GM21529 (cell line): ENCODE measurements around the gene CLDN9.

Experiments
- ATAC-seq: cut with Tn5 transposase; IDR thresholded peaks from one replicate; pipeline ENCODE4 v1.9.1; 2021; ENCODE audit not compliant: unreplicated experiment

The CLDN9 gene

DNA sequence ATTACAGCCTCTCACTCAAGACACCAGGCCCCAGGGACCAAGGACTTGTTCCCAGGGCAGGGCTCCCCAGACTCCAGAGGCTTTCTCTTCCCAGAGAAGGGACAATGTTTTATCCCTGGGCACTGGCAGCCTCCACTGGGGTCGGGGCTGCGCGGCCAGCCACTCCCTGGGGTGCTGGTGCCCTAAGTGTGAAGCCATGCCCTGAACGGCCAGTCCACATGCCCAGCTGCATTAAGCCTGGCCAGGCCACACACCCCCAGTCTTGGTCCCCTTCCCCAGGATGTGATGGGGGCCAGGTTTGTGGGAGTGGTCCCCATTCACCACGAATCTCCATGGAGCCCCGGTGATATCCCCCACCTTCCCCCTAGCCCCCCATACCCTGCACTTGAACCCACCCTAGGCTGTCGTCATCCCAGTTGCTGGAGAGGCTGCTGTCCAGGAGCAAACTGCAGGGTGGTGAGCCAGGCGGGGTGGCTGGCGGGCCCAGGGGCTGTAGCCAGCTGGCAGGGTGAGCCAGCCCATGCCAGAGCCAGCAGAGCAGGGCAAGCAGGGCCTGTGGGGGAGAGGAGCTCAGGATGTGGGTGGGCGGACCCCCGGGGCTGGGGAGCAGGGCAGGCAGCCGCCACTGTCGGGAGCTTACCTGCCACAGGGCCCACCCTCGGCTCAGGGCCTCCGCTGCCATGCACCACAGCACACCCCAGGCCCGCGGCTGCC lies 39.0 kb upstream of the CLDN9 start:
- no peak for ATAC-seq

DNA sequence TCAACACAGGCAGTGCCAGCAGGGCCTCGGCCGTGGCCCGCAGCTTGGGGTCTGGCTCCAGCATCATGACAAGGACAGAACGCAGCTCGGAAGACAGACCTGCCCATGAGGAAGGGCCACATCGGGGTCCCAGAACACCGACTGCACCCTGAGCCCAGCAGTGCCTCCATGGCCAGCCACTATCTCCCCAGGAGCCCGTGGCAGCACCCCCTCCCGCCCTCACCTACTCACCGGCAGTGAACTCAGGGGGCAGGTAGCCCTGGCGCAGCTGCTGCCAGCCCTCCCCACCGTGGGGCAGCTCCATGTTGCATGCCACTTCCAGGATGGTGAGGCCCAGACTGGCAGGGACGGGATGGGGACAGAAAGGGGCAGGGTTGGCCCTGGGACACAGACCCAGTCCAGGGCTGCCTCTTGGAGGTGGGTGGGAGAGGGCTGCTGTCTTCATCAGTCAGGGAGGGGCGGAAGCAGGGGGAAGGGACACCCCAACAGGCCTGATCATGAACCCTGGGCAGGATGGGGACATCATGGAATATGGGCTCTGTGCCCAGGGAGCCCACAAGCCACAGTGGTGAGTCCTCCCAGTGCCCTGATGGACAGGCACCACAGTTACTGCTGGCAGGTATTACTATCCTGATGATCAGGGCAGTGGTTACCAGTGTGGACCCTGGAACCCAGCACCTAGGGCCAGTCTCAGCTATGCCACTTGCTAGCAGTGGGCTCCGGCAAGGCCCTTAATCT lies 38.2 kb upstream of the CLDN9 start:
- no peak for ATAC-seq

DNA sequence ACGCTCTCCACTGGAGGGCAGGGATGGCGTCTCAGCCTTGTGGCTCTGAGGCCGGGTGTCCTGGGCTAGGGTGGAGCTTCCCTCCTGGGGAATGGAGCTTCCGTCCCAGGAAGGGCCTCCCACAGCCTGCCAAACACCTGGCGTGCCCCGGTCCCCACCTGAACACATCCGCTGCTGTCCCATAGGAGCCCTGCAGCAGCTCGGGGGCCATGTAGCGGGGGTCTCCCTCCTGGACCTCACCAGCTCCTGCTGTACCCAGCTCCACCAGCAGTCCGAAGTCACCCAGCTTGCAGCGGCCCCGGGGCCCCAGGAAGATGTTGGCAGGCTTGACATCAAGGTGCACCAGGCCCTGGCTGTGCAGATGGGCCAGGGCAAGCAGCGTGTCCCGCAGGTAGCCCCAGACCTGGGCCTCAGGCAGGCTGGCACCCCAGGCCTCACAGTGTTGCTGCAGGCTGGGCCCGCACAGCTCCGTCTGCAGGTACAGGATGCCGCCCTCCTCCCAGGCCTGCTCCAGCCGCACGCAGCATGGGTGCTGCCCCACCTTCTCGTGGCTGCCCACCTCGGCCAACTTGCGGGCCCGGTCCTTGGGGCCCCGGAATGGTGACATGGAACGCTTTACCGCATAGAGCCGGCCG lies 37.4 kb upstream of the CLDN9 start:
- no peak for ATAC-seq

DNA sequence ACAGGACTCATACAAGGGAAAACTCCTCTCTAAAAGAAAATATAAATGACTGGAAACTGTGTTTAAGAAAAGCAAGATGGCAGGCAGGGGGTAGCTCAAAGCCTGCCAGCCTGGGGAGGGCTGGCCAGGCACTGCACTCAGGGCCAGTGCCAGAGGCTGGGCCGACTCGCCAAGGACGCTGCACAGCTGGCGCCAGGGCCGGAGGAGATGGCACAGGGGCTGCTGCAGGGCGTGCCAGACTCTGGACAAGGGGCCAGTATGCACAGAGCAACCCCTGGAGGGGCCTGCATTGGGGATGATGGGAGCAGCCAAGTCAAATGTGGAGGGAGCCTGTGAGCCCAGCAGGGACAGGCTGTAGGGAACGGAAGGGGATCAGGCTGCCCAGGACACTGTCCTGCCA lies 36.5 kb upstream of the CLDN9 start:
- ATAC-seq = no peak

DNA sequence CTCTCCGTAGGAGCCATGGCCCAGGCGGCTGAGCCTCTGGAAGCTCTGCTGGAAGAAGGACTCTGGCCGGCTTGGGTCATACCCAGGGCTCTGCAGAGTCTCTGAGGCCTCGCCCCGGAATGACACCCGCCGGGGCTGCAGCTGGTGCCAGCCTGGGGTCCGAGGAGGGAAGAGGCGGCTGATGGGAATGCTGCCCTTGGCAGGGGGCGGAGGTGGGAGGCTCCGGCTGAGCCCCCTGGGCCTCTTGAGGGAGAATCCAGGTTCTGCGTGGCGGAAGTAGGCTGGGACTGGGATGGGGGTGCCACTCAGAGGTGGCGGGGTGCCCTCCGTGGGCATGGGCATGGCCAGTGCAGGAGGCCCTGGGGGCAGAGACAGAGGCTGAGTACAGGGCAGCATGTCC lies 36.0 kb upstream of the CLDN9 start:
- no peak for ATAC-seq

DNA sequence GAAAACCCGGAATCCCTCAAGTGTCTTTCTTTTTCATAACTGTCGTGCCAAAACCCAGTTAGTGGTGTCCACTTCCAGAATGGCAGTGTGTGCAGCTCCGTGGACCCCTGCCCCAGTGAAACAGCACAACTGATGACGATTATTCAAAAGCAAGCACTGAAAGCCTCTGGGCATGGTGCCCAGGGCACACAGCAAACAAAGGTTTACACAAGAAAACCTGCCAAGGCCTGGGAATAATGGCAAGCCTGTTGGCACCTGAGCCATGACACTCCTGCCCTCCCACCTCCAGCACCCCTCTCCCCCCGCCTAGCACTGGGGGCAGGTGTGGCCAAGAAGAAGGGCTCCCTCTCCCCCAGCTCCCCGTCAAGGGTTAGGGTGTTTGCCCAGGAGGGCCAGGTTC lies 35.3 kb upstream of the CLDN9 start:
- ATAC-seq = no peak

DNA sequence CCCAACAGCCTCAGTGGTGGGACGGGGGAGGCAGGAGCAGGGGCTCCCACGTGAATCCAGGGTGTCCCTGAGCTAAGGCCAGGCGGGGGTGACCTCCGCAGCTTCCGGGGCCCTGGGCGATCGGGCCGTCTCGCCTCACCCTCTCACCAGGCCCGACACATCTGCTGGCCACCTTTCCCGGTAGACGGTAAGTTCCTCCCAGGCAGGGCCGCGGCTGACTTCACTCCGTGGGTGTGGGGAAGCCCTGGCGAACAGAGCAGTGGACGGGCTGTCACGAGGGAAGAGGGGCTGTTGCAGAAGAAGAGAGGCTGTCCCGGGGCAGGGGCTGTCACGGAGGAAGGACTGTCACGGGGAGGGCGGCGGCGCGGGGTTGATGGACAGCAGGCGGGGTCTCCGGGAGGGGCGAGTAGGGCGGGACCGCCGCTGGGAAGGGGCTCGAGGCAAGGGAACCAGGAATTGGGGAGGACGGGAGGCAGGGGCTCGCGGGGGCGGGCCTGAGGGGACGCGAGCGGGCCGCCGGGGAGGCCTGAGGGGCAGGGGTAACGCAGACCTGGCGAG lies 33.0 kb upstream of the CLDN9 start:
- ATAC-seq = peak; percentile 2

DNA sequence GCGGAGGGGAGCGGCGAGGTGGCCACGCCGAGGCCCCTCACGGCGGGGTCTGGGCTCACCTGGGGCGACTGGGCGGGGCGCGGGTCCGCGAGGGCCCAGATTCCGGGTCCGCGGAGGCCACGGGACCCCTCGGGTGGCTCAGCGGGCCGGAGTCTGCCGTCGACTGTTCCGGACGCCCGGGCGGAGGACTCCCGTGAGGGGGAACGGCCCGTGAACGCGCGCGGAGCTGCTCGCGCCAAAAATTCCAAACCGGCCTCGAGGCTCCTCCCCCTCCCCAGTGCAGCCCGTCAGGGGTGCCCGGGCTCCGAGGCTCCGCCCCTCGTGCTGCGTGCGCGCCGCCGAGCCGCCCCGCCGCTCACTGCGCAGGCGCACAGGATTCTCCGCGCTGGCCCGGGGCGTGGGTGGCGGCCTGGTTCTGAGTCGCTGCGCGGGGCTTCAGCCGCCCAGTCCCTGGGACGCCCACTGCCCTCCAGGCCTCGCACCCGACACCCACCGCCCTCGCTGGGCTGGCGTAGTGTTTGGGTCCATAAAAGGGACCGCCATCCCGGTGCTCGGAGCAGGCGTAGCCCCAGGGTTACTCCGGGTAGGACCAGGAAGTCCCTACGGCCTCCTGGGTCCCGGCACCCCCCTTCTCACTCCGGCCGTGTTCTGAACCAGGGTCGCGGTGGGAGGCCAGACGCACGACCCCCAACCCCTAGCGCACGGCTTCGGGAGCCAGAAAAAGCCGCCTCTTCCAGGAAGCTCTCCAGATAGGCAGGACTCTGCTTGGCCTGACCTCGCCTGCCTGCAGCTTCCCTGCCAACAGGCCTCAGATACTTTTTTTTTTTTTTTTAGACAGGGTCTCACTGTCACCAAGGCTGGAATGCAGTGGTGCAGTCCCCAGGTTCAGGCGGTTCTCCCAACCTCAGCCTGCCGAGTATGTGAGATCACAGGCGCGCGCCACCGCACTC lies 32.2 kb upstream of the CLDN9 start, which contains the start of gene PKMYT1:
Gene PKMYT1, minus strand, starts transcription at position 220 of the 950 bp plus-strand sequence. CDS start 789 bp downstream, outside the sequence.
- peak; percentile 63 for ATAC-seq

DNA sequence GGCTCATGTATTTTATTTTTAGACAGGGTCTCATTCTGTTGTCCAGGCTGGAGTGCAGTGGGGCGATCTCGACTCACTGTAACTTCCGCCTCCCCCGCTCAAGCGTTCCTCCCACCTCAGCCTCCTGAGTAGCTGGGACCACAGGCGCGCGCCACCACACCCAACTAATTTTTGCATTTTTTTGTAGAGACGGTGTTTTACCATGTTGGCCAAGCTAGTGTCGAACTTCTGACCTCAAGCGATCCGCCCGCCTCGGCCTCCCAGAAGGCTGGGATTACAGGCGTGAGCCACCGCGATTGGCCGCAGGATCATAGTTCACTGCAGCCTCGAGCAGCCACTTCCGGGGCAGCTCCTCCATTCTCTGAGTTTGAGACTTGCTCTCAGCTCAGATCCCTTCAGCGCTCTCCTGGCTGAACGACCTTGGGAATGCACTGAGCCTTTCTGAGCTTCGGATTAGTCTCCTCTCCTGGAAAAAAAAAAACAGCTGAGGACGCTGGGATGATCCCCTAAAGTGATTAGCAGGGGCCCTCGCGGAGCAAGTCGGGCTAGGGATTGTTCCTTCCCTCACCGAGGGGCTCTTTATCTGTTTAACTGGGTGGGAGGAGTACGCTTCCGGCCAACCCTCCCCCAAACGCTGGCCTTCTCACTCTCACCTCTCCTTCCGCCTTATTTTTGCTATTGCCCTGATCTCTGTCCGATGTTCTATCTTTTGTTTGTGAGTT lies 31.4 kb upstream of the CLDN9 start:
- ATAC-seq = no peak

DNA sequence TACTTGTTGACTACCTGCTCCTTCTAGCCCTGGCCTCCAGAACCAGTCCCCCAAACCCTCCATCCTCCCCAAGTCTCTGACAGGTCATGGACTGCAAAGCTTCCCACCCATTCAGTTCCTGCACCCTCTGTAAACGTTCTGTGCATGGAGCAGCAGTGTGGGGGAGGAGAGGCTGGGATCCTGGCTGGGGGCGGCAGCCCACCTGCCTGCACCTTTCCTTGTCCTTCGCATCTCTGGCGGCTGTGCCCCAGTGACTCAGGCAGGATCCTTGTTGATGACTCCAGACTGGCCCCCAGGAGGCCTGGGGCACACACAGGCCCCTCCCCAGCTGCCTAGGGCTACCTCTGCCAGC lies 30.8 kb upstream of the CLDN9 start:
- ATAC-seq = no peak

DNA sequence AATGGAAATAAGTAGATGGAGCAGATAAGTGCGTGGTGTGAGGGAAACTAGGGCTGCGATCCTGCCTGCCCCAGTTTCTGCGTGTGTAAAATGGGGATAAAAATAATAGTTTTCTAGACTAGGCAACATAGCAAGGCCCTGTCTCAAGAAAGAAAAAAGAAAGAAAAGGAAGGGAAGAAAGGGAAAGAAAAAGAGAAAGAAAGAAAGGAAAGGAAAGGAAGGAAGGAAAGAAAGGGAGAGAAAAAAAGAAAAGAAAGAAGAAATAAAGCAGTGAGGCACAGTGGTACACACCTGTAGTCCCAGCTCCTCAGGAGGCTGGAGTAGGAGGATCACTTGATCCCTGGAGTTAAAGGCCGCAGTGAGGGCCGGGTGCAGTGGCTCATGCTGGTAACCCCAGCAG lies 30.3 kb upstream of the CLDN9 start:
- no peak for ATAC-seq

DNA sequence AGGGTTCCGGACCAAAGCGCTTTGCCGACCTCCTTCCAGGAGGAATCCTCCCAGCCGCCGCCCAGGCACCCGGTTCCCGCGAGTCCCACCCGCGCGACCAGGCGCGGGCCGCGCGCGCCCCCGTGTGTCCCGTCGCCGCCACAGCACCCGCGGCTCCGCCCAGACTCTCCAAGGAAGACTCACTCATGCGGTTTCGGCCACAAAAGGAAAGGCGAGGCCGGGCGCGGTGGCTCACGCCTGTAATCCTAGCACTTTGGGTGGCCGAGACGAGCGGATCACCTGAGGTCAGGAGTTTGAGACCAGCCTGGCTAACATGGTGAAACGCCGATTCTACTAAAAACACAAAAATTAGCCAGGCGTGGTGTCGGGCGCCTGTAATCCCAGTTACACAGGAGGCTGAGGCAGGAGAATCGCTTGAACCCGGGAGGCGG lies 29.0 kb upstream of the CLDN9 start:
- no peak for ATAC-seq

DNA sequence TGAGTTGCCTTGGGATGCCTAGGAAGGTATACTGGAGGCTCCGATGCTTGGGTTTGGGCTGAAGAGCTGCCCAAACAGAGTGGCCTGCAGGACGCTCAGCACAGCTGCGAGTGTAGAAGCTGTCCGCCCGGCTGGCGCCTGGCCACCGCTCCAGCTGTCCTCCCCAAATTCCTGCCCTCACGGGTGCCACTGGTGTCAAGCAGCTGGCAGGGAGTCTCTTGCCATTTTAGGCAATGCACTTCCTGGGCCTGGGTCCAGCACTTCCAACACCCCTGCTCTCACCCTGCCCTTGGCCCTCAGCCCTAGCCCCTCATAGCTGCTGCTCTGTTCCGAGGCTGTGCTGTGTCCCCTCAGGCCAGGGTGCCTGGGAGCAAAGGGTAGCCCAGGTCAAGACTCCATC lies 27.3 kb upstream of the CLDN9 start:
- no peak for ATAC-seq

DNA sequence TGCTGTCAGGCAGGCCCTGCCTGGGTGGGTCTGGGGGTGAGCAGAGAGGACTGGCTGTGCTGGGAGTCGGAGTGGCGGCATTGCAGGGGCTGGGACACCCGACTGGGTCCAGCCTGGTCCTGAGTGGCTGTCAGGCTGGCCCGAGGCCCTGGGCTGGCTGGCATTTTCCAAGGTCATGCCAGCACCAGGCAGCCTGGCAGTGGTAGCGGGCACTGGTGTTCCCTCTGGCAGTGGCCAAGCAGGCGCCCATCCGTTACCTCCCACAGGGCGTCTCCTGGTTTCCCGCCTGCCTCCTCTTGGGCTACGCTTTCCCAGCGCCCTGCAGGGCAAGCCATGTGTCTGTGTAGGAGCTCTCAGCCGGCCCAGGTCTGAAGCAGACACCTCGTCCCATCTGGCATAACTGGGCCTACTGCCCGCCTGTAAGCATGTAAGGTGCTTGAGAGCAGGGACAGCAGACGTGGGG lies 26.8 kb upstream of the CLDN9 start:
- ATAC-seq = no peak

DNA sequence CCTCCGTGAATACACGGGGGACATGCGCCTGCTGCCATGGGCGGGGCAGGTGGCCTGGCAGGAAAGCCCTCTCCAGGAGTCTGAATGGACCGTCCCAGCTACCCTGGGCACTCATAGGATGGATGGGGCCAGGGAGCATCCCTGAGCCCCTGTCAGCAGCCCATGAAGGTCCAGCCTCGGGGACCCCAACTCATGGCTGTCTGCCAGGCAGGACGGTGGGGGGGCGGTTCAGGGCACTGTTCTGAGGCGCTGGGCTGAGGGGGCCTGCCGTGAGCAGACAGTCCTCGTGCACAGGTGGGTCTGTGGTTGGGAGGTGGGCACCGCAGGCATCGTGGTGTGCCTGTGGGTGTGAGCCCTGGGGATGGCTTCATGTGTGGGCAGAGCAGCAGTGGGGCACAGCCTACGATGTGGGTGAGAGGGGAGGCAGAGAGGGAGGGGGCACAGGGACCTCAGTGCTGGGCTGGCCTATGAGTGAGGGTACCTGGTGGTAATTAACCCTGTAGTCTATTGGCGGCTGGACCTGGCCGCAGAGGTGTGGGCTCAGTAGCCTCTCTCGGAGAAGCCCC lies 26.0 kb upstream of the CLDN9 start:
- ATAC-seq = no peak

DNA sequence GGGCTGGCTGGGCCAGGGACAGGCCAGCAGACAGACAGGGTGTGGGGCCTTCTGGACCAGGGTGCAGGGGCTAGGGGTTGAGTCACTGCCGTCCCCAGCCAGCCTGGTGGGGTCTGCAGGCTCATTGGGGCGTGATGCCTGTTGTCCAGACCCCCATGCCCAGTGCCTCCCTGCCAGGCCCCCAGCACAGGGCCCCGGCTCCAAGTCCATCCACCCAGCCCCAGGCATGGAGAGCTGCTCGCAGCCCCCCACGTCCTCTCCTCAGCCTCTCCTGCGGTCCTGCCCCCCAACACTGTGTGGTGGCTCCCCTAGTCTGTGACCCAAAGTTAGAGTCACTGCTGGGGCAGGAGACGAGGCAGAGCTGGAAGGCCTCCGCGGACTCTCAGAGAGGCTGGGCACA lies 25.4 kb upstream of the CLDN9 start:
- ATAC-seq = no peak

DNA sequence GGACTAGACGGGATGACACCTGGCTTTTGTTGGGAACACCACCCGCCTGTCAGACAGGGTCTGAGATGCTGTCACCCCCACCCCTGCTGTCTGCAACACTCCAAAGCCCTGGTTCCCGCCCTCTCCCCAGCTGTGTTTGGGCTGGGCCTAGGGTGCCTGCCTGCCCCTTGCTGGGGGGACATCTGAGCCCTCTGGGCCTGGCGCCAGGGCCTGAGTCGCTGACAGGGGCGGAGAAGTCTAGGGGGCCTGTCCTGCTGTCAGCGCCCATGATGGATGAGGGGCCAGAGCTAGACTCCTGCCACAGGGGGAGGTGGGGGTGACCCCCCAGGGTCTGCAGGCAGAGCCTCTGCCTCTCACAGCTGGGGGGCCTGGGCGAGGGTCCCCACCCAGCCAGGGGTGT lies 24.9 kb upstream of the CLDN9 start:
- ATAC-seq = no peak

DNA sequence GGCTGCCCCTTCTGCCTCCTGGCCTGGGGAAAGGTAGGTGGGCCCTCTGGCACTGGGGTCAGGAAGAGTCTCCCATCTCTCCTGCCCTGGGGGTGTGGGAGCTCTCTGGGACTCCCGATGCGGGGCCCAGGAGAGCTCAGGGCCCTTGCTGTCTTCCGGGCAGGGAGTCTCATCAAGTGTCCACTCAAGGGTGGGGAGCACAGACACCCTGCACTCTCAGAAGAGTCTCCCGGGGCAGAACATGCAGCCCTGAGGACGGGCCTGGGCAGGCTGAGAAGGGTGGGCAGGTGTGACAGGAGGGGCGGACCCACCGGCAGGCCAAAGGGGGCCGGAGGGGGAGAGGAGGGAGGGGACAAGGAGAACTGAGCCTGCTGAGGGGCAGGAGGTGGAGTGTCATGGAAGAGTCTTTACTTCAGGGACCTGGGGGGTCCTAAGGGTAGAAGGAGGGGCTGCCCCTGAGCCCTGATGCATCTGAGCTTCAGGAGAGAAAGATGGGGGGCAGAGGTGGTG lies 24.1 kb upstream of the CLDN9 start:
- ATAC-seq = no peak

DNA sequence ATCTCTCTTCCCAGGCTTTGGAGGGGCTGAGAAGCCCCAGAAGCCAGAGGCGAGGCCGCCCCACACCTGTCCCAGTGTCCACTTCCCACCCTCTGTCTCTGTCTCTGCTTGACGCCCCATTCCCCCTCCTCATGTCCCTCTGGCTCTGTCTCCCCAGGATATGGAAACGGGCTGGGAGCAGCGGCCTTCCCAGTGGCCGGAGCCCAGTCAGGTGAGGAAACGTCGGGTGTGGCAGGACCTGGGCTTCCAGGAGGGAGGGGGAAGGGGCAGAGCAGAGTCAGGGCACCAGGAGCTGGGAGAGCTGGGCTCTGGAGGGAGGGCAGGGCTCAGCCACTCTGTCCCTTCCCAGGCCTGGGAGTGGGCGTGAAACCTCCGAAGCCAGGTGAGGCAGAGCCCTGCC lies 21.8 kb upstream of the CLDN9 start:
- no peak for ATAC-seq
